Hepatocyte (in vitro differentiated cells): ENCODE results near the gene HMCN1. TPM values are rescaled to one million over a fixed set of nuclear protein-coding genes. Genes with fewer than 3 reads are reported as not detected.
"Not testable (repeated sequence)": the region's sequence is repeated elsewhere in the genome, so short reads cannot be mapped to it uniquely, and the experiment has no call there.

Experiments used
- DNase-seq: peaks from one replicate; pipeline ENCODE4 v3.0.0-alpha.2; 2016; ENCODE audit warnings: low spot score
- H2AFZ ChIP-seq: fragments of 200-600 bp; sonication (generic); 2 replicates; pipeline ENCODE4 v1.6.0; 2016; ENCODE audit warnings: antibody characterized with exemption, mild to moderate bottlenecking
- H3K27ac ChIP-seq: fragments of 200-600 bp; sonication (generic); 2 replicates; pipeline ENCODE4 v1.5.1; 2016; ENCODE audit warnings: mild to moderate bottlenecking
- H3K27me3 ChIP-seq: fragments of 200-600 bp; sonication (generic); 2 replicates; pipeline ENCODE4 v1.6.1; 2016
- H3K36me3 ChIP-seq: fragments of 200-600 bp; sonication (generic); replicated peaks from 2 replicates; pipeline ENCODE4 v1.5.1; 2016; ENCODE audit warnings: low read depth; ENCODE audit not compliant: insufficient read depth
- H3K4me1 ChIP-seq: fragments of 200-600 bp; sonication (generic); 2 replicates; pipeline ENCODE4 v1.5.1; 2016; ENCODE audit warnings: mild to moderate bottlenecking, moderate library complexity; ENCODE audit not compliant: insufficient read depth
- H3K4me2 ChIP-seq: fragments of 200-600 bp; sonication (generic); 2 replicates; pipeline ENCODE4 v1.6.0; 2016
- H3K4me3 ChIP-seq: fragments of 200-600 bp; sonication (generic); 2 replicates; pipeline ENCODE4 v1.5.1; 2016; ENCODE audit warnings: mild to moderate bottlenecking
- H3K79me2 ChIP-seq: fragments of 200-600 bp; sonication (generic); 2 replicates; pipeline ENCODE4 v1.6.0; 2017; ENCODE audit warnings: mild to moderate bottlenecking
- H3K9me2 ChIP-seq: fragments of 200-600 bp; sonication (generic); replicated peaks from 2 replicates; pipeline ENCODE4 v1.6.0; 2017; ENCODE audit warnings: mild to moderate bottlenecking; ENCODE audit not compliant: insufficient read depth
- H3K9me3 ChIP-seq: fragments of 200-600 bp; sonication (generic); 2 replicates; pipeline ENCODE4 v1.5.1; 2016; ENCODE audit warnings: low read depth, mild to moderate bottlenecking
- H4K20me1 ChIP-seq: fragments of 200-600 bp; sonication (generic); 2 replicates; pipeline ENCODE4 v1.6.0; 2016; ENCODE audit warnings: mild to moderate bottlenecking; ENCODE audit not compliant: insufficient read depth, poor library complexity, severe bottlenecking
- EZH2 ChIP-seq: fragments of 200-600 bp; sonication (generic); IDR thresholded peaks from 2 replicates; pipeline ENCODE4 v1.6.1; 2016; ENCODE audit warnings: antibody characterized with exemption, mild to moderate bottlenecking, borderline replicate concordance
- EZH2phosphoT487 ChIP-seq: fragments of 200-600 bp; sonication (generic); IDR thresholded peaks from one replicate; pipeline ENCODE4 v1.6.1; 2018; ENCODE audit warnings: antibody characterized with exemption, mild to moderate bottlenecking, low read depth, moderate library complexity; ENCODE audit not compliant: unreplicated experiment, severe bottlenecking
- WGBS: methylation state at CpG from one replicate; pipeline ENCODE4 v1.1.6; 2016; ENCODE audit warnings: low lambda C conversion rate; ENCODE audit errors: missing lambda C conversion rate; 5-methylcytosine and 5-hydroxymethylcytosine counted together
- polyA plus RNA-seq: library from polyadenylated mRNA; unstranded; fragments of >200 nt; fragmentation: Nextera tagmentation; extraction: Ambion mirVana; gene quantifications from 2 replicates; pipeline ENCODE4 v1.2.1, GENCODE V29; 2016
- total RNA-seq: library from RNA; depleted of rRNA; stranded (reverse); fragments of >200 nt; gene quantifications from 2 replicates; pipeline ENCODE4 v1.2.3, GENCODE V29; 2014
- TF ChIP-seq, protein P1 (sequence below): fragments of 200-600 bp; sonication (generic); IDR thresholded peaks from 2 replicates; pipeline ENCODE4 v1.5.1; 2016; ENCODE audit warnings: antibody characterized with exemption, mild to moderate bottlenecking; ENCODE audit not compliant: poor library complexity

The HMCN1 gene
- total and polyA plus RNA-seq, 2 experiments from 2014 or later: 2.3 to 13.4 TPM

DNA sequence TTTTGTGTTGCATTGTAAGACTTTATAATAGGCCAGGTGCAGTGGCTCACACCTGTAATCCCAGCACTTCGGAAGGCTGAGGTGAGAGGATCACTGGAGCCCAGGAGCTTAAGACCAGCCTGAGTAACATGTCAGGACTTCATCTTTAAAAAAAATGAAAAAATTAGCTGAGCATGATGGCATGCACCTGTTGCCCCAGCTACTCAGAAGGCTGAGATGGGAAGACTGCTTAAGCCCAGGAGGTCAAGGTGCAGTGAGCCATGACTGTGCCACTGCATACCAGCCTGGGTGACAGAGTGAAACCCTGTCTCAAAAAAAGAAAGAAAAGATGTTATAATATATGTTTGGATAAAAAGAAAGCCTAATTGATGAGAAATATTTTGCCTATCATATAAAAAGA, 34.9 kb downstream of the HMCN1 start:
- no peak overlapping the region for H3K4me2 ChIP-seq
- H3K9me3 ChIP-seq: no peaks in the 10 kb centered on the region
- TF ChIP-seq, protein P1, sequence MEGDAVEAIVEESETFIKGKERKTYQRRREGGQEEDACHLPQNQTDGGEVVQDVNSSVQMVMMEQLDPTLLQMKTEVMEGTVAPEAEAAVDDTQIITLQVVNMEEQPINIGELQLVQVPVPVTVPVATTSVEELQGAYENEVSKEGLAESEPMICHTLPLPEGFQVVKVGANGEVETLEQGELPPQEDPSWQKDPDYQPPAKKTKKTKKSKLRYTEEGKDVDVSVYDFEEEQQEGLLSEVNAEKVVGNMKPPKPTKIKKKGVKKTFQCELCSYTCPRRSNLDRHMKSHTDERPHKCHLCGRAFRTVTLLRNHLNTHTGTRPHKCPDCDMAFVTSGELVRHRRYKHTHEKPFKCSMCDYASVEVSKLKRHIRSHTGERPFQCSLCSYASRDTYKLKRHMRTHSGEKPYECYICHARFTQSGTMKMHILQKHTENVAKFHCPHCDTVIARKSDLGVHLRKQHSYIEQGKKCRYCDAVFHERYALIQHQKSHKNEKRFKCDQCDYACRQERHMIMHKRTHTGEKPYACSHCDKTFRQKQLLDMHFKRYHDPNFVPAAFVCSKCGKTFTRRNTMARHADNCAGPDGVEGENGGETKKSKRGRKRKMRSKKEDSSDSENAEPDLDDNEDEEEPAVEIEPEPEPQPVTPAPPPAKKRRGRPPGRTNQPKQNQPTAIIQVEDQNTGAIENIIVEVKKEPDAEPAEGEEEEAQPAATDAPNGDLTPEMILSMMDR: no peak
- TF ChIP-seq EZH2phosphoT487 (no peak), EZH2 (no peak)
- no peaks in the 10 kb centered on the region for H3K36me3 ChIP-seq
- H4K20me1 ChIP-seq: no peaks in the 10 kb centered on the region
- no peak overlapping the region for H3K27ac ChIP-seq
- H3K4me3 ChIP-seq: no peak overlapping the region
- no peak for DNase-seq
- H3K4me1 ChIP-seq: no peaks in the 10 kb centered on the region
- WGBS: 87% methylated on average over 1 of the region's 1 CpG
- no peaks in the 10 kb centered on the region for H3K79me2 ChIP-seq
- H3K9me2 ChIP-seq: no peaks in the 10 kb centered on the region
- H2AFZ ChIP-seq: no peak overlapping the region
- no peaks in the 10 kb centered on the region for H3K27me3 ChIP-seq

DNA sequence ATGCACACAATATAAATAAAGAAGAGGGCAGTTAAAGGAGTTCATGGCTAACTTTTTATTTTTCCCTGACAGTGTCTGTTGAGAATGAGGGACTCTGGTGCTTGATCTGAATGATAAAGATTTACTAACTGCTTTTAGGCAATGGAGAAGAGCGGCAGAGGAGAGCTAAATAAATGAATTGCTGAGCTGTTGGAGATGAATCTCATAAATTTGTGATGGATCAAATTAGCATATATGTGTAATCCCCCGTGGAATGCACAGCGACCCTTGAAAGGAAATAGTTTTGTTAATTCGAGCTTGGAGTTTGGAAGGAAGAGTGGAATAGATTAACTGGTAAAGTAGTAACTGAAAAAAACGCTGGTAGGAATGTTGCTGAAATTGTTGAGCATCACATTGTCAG, 40.2 kb downstream of the HMCN1 start:
- H3K4me2 ChIP-seq: no peak overlapping the region
- no peak overlapping the region for H3K27ac ChIP-seq
- no peaks in the 10 kb centered on the region for H3K9me3 ChIP-seq
- TF ChIP-seq, protein P1: no peak
- TF ChIP-seq EZH2phosphoT487: no peak
- TF ChIP-seq EZH2: no peak
- H3K27me3 ChIP-seq: no peaks in the 10 kb centered on the region
- no peaks in the 10 kb centered on the region for H3K9me2 ChIP-seq
- H2AFZ ChIP-seq: no peak overlapping the region
- H3K79me2 ChIP-seq: no peaks in the 10 kb centered on the region
- whole genome bisulfite sequencing: 51% methylated on average over 5 of the region's 5 CpGs
- no peak overlapping the region for H3K4me3 ChIP-seq
- no peaks in the 10 kb centered on the region for H3K4me1 ChIP-seq
- DNase-seq: no peak
- H4K20me1 ChIP-seq: no peaks in the 10 kb centered on the region
- no peaks in the 10 kb centered on the region for H3K36me3 ChIP-seq

DNA sequence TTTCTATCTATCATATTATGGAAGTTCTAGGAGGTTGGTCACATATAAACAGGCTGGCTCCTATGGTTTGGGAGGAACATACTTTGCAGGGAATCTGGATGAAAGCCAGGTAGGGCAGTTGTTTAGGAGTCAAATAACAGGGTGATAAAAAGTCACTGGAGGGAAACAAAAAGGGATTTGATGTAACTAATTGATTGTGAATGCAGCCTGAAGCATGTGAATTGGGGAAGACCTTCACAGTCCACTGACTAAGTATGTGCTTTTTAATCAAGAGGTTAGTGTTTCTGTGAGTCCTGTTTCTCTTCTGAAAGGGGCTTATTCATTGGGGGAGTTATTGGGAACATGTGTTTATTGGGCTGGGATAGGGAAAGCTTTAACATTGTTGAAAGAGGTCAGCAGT, 41.3 kb downstream of the HMCN1 start:
- H3K27me3 ChIP-seq: no peaks in the 10 kb centered on the region
- DNase-seq: no peak
- TF ChIP-seq EZH2phosphoT487 (no peak), EZH2 (no peak)
- H3K4me2 ChIP-seq: no peak overlapping the region
- H3K4me1 ChIP-seq: no peaks in the 10 kb centered on the region
- no peak overlapping the region for H2AFZ ChIP-seq
- no peak overlapping the region for H3K27ac ChIP-seq
- H3K79me2 ChIP-seq: no peaks in the 10 kb centered on the region
- no peaks in the 10 kb centered on the region for H4K20me1 ChIP-seq
- no peaks in the 10 kb centered on the region for H3K36me3 ChIP-seq
- no peaks in the 10 kb centered on the region for H3K9me3 ChIP-seq
- no peak overlapping the region for H3K4me3 ChIP-seq
- no peaks in the 10 kb centered on the region for H3K9me2 ChIP-seq

DNA sequence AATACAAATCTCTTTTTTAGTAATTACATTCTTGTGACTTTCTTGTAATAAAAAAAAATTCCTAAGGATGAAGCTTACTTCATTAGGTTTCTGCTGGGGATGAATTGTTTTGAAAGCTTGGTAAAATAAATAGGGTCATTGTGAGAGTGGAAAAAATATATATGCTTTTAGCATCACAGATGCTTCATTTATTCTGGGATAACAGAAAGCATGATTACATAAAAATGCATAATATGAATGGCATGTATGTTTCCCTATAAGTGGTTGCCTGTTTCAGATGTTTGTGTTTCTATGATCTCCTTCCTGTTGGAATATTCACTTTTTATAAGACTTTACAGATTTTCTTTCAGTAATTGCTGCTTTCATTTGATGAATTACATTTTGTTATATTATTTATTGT, 42.3 kb downstream of the HMCN1 start:
- TF ChIP-seq, protein P1: no peak
- TF ChIP-seq EZH2phosphoT487 (no peak), EZH2 (no peak)
- Histone ChIP-seq H3K4me2 (no peak overlapping the region), H3K9me3 (no peaks in the 10 kb centered on the region), H3K4me3 (no peak overlapping the region), H3K4me1 (no peaks in the 10 kb centered on the region), H2AFZ (no peak overlapping the region), H3K79me2 (no peaks in the 10 kb centered on the region), H4K20me1 (no peaks in the 10 kb centered on the region), H3K27ac (no peak overlapping the region), H3K9me2 (no peaks in the 10 kb centered on the region), H3K36me3 (no peaks in the 10 kb centered on the region), H3K27me3 (no peaks in the 10 kb centered on the region)
- no peak for DNase-seq

DNA sequence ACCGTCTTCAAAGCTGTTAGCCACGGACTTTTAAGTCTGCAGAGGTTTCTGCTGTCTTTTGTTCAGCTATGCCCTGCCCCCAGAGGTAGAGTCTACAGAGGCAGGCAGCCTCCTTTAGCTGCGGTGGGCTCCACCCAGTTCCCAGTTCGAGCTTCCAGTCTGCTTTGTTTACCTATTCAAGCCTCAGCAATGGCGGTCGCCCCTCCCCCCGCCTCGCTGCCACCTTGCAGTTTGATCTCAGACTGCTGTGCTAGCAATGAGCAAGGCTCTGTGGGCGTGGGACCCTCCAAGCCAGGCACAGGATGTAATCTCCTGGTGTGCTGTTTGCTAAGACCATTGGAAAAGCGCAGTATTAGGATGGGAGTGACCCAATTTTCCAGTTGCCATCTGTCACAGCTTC, 49.7 kb downstream of the HMCN1 start:
- H3K27me3 ChIP-seq, H3K9me3 ChIP-seq, H2AFZ ChIP-seq, DNase-seq, H3K27ac ChIP-seq, H3K36me3 ChIP-seq, H3K4me1 ChIP-seq, H3K9me2 ChIP-seq, H3K79me2 ChIP-seq, H4K20me1 ChIP-seq, H3K4me2 ChIP-seq, H3K4me3 ChIP-seq: not testable (repeated sequence)
- 91% methylated on average over 10 of the region's 10 CpGs for WGBS
